ENCODE data around the gene THOC7.

THOC7 gene

GRCh38 chr3:63841704-63842103 lies 21.9 kb downstream of the THOC7 start:
- TF ChIP-seq, protein P1, sequence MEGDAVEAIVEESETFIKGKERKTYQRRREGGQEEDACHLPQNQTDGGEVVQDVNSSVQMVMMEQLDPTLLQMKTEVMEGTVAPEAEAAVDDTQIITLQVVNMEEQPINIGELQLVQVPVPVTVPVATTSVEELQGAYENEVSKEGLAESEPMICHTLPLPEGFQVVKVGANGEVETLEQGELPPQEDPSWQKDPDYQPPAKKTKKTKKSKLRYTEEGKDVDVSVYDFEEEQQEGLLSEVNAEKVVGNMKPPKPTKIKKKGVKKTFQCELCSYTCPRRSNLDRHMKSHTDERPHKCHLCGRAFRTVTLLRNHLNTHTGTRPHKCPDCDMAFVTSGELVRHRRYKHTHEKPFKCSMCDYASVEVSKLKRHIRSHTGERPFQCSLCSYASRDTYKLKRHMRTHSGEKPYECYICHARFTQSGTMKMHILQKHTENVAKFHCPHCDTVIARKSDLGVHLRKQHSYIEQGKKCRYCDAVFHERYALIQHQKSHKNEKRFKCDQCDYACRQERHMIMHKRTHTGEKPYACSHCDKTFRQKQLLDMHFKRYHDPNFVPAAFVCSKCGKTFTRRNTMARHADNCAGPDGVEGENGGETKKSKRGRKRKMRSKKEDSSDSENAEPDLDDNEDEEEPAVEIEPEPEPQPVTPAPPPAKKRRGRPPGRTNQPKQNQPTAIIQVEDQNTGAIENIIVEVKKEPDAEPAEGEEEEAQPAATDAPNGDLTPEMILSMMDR (IDR thresholded peaks at IDR 0.05): no peak
- Histone ChIP-seq H3K36me3 (peaks cover 3% of the 10 kb centered on the region), H3K4me3 (ENCODE audit: low read depth in 1 of 2, low read length in 1 of 2) (no peak overlapping the region), H3K27ac (no peak overlapping the region), H3K4me1 (ENCODE audit: control insufficient read depth in 1 of 2, insufficient read depth in 1 of 2, low read depth in 1 of 2, low read length in 1 of 2) (no peaks in the 10 kb centered on the region), H3K9me3 (no peaks in the 10 kb centered on the region), H3K27me3 (no peaks in the 10 kb centered on the region)

GRCh38 chr3:63832395-63832794 lies 31.2 kb downstream of the THOC7 start:
- no peaks in the 10 kb centered on the region for H3K4me1 ChIP-seq (ENCODE audit: control insufficient read depth in 1 of 2, insufficient read depth in 1 of 2, low read depth in 1 of 2, low read length in 1 of 2)
- no peaks in the 10 kb centered on the region for H3K27me3 ChIP-seq
- H3K4me3 ChIP-seq (ENCODE audit: low read depth in 1 of 2, low read length in 1 of 2): no peak overlapping the region
- H3K36me3 ChIP-seq: peaks cover 50% of the 10 kb centered on the region
- TF ChIP-seq, protein P1 (IDR thresholded peaks at IDR 0.05): no peak
- no peak overlapping the region for H3K27ac ChIP-seq
- no peaks in the 10 kb centered on the region for H3K9me3 ChIP-seq

DNA sequence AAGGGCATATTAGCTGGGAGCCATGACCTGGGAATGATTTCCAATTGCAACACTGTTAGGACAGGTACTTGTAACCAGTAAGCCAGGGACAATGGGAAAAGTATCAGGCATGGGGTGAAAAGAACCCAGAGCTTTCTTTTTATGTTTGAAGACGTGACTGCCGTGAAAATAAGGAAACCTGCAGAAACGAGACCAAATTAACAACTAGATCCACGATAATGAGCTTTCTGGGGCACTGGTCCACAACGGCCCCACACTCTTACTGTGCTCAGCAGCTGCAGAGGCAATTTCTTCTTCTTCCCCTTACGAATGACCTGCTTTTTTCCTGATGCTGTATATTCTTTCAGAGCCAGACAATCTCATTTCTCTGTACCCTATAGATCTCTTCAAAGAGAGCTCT lies 33.1 kb downstream of the THOC7 start:
- no peaks in the 10 kb centered on the region for H3K4me1 ChIP-seq (ENCODE audit: control insufficient read depth in 1 of 2, insufficient read depth in 1 of 2, low read depth in 1 of 2, low read length in 1 of 2)
- peaks cover 43% of the 10 kb centered on the region for H3K36me3 ChIP-seq
- no peak overlapping the region for H3K4me3 ChIP-seq (ENCODE audit: low read depth in 1 of 2, low read length in 1 of 2)
- H3K9me3 ChIP-seq: no peaks in the 10 kb centered on the region
- H3K27me3 ChIP-seq: no peaks in the 10 kb centered on the region
- TF ChIP-seq, protein P1 (IDR thresholded peaks at IDR 0.05): no peak
- no peak overlapping the region for H3K27ac ChIP-seq

- H3K27ac ChIP-seq: no peak overlapping the region
- H3K36me3 ChIP-seq: peaks cover 10% of the 10 kb centered on the region
- TF ChIP-seq, protein P1 (IDR thresholded peaks at IDR 0.05): no peak
- no peaks in the 10 kb centered on the region for H3K9me3 ChIP-seq
- no peaks in the 10 kb centered on the region for H3K4me1 ChIP-seq (ENCODE audit: control insufficient read depth in 1 of 2, insufficient read depth in 1 of 2, low read depth in 1 of 2, low read length in 1 of 2)
- no peaks in the 10 kb centered on the region for H3K27me3 ChIP-seq
- no peak overlapping the region for H3K4me3 ChIP-seq (ENCODE audit: low read depth in 1 of 2, low read length in 1 of 2)
These were observed 39.3 kb downstream of the THOC7 start for GRCh38 chr3:63824309-63824708.

- no peak within 1 kb of the TSS for H3K27ac ChIP-seq
- H3K9me3 ChIP-seq: no peaks in the 10 kb centered on the region
- H3K27me3 ChIP-seq: no peaks in the 10 kb centered on the region
- H3K4me1 ChIP-seq (ENCODE audit: control insufficient read depth in 1 of 2, insufficient read depth in 1 of 2, low read depth in 1 of 2, low read length in 1 of 2): no peaks in the 10 kb centered on the region
- H3K4me3 ChIP-seq (ENCODE audit: low read depth in 1 of 2, low read length in 1 of 2): no peak within 1 kb of the TSS
- H3K36me3 ChIP-seq: no peaks in the 10 kb centered on the region
- TF ChIP-seq, protein P1 (IDR thresholded peaks at IDR 0.05): no peak
These were observed 44.5 kb downstream of the THOC7 start, which contains the start of gene C3orf49 for GRCh38 chr3:63819151-63819398. Gene C3orf49 (plus strand): TSS chr3:63819299. CDS start chr3:63819472, 173 bp downstream.
